B cell (primary cell): ENCODE results near the gene LIN37. TPM values are rescaled to one million over a fixed set of nuclear protein-coding genes. Genes with fewer than 3 reads are reported as not detected.

Experiments
- ATAC-seq: fragments of 200-7000 bp; cut with Tn5 transposase; one replicate; pipeline ENCODE4 v1.10.0; 2021; ENCODE audit warnings: low read depth, mild to moderate bottlenecking, moderate number of reproducible peaks, moderate library complexity
- CTCF ChIA-PET: fragments of 350-600 bp; sonication (Branson Sonifier 250); formaldehyde crosslinking; loops from one replicate; lab custom pipeline; 2021; ENCODE audit warnings: antibody characterized with exemption, inconsistent platforms; lab: Charles Lee
- POLR2A ChIA-PET: fragments of 350-600 bp; sonication (Branson Sonifier 250); formaldehyde crosslinking; loops from one replicate; lab custom pipeline; 2021; ENCODE audit warnings: antibody characterized with exemption; lab: Charles Lee
- DNase-seq: peaks from one replicate; pipeline ENCODE4 v3.0.0; 2013
- H2AFZ ChIP-seq: 2 replicates; pipeline ENCODE4 v1.6.1; 2012; ENCODE audit warnings: mild to moderate bottlenecking, low read depth, low read length; ENCODE audit not compliant: insufficient read depth, poor library complexity, severe bottlenecking
- H3K27ac ChIP-seq, 2 donors: 1 replicate in 1 of 2; 2 replicates in 1 of 2; pipeline ENCODE4 v1.5.1; 2012 to 2013; ENCODE audit warnings: low read length in 2 of 2, mild to moderate bottlenecking in 2 of 2, moderate library complexity in 1 of 2
- H3K27me3 ChIP-seq, 4 experiments: fragments of 200-600 bp in 1 of 4; sonication (generic) in 1 of 4; replicated peaks in 1 of 4; 1 replicate in 2 of 4; 2 replicates in 2 of 4; pipeline versions ENCODE4 v1.6.1 to v1.7.0; 2013 to 2016; ENCODE audit warnings: low read length in 3 of 4, mild to moderate bottlenecking in 2 of 4, mixed read lengths in 1 of 4, moderate library complexity in 1 of 4; ENCODE audit not compliant: insufficient read depth in 4 of 4, control insufficient read depth in 3 of 4; ENCODE audit errors: control extremely low read depth in 1 of 4
- H3K36me3 ChIP-seq, 2 experiments: replicated peaks in 1 of 2; 1 replicate in 1 of 2; 2 replicates in 1 of 2; pipeline versions ENCODE4 v1.6.1 to v1.7.1; 2013; ENCODE audit warnings: low read length in 1 of 2; ENCODE audit not compliant: insufficient read depth in 2 of 2, control insufficient read depth in 1 of 2; ENCODE audit errors: control extremely low read depth in 1 of 2, extremely low read depth in 1 of 2
- H3K4me1 ChIP-seq, 2 donors: fragments of 200-600 bp in 1 of 2; sonication (generic) in 1 of 2; 1 replicate in 1 of 2; 2 replicates in 1 of 2; pipeline versions ENCODE4 v1.5.1 to v1.6.1; 2013 to 2017; ENCODE audit warnings: low read length in 2 of 2; ENCODE audit not compliant: control insufficient read depth in 2 of 2, insufficient read depth in 2 of 2
- H3K4me2 ChIP-seq: replicated peaks from 2 replicates; pipeline ENCODE3; 2012; ENCODE audit warnings: mild to moderate bottlenecking, low read depth, low read length; ENCODE audit not compliant: poor library complexity, severe bottlenecking
- H3K4me3 ChIP-seq, 5 experiments: fragments of 200-600 bp in 1 of 5; sonication (generic) in 1 of 5; 1 replicate in 3 of 5; 2 replicates in 2 of 5; pipeline versions ENCODE4 v1.5.1 to v1.7.0; 2011 to 2016; ENCODE audit warnings: low read length in 4 of 5, mild to moderate bottlenecking in 4 of 5, low read depth in 2 of 5, control low read depth in 1 of 5, moderate library complexity in 1 of 5; ENCODE audit not compliant: insufficient read depth in 1 of 5; ENCODE audit errors: control extremely low read depth in 1 of 5, extremely low read depth in 1 of 5
- H3K79me2 ChIP-seq: fragments of 200-600 bp; sonication (generic); one replicate; pipeline ENCODE4 v1.6.0; 2016; ENCODE audit warnings: low read length; ENCODE audit not compliant: control insufficient read depth, insufficient read depth
- H3K9ac ChIP-seq: fragments of 200-600 bp; sonication (generic); 2 replicates; pipeline ENCODE4 v1.6.1; 2017; ENCODE audit warnings: mild to moderate bottlenecking, low read length, moderate library complexity
- H3K9me3 ChIP-seq, 3 donors: one replicate each; pipeline versions ENCODE4 v1.6.1 to v1.7.1; 2013; ENCODE audit warnings: low read length in 2 of 3; ENCODE audit not compliant: control insufficient read depth in 2 of 3, insufficient read depth in 1 of 3; ENCODE audit errors: control extremely low read depth in 1 of 3
- H4K20me1 ChIP-seq: 2 replicates; pipeline ENCODE4 v1.6.0; 2012; ENCODE audit warnings: mild to moderate bottlenecking, low read length; ENCODE audit not compliant: insufficient read depth, control insufficient read depth, poor library complexity, severe bottlenecking
- H3K27ac Mint-ChIP-seq: one replicate; pipeline ENCODE4 v1.8.0; 2021; ENCODE audit warnings: mixed read lengths
- H3K27me3 Mint-ChIP-seq: one replicate; pipeline ENCODE4 v1.8.0; 2021; ENCODE audit warnings: mixed read lengths
- H3K4me1 Mint-ChIP-seq: one replicate; pipeline ENCODE4 v1.8.0; 2021; ENCODE audit warnings: mixed read lengths
- H3K4me3 Mint-ChIP-seq: one replicate; pipeline ENCODE4 v1.8.0; 2021; ENCODE audit warnings: mixed read lengths
- H3K9me3 Mint-ChIP-seq: one replicate; pipeline ENCODE4 v1.8.0; 2022; ENCODE audit warnings: mixed read lengths; ENCODE audit not compliant: insufficient read depth
- EZH2 ChIP-seq: IDR thresholded peaks from 2 replicates; pipeline ENCODE4 v1.6.1; 2012; ENCODE audit warnings: borderline replicate concordance, low read depth, mild to moderate bottlenecking, moderate library complexity, low read length; ENCODE audit not compliant: insufficient read depth, poor library complexity, severe bottlenecking
- WGBS: methylation state at CpG from one replicate; pipeline ENCODE4 v1.1.5; 2013; ENCODE audit warnings: missing lambda C conversion rate; ENCODE audit not compliant: insufficient coverage; 5-methylcytosine and 5-hydroxymethylcytosine counted together
- intact Hi-C: fragments of 100-400 bp; cut with micrococcal nuclease; formaldehyde crosslinking; loops from one replicate; pipeline ENCODE4 v1.10.0; 2022
- polyA plus RNA-seq: library from polyadenylated mRNA; depleted of rRNA; stranded (reverse); fragments of >200 nt; gene quantifications from 2 replicates; pipeline ENCODE4 v1.2.3, GENCODE V29; 2012
- total RNA-seq, 2 donors: library from RNA; stranded (reverse); fragments of 120-200 nt in 1 of 2; gene quantifications; 1 replicate in 1 of 2; 2 replicates in 1 of 2; pipeline versions ENCODE4 v1.2.3 to v1.2.4, GENCODE V29; 2013 to 2022
- TF ChIP-seq, protein P1 (sequence below): fragments of 200-600 bp; IDR thresholded peaks from one replicate; pipeline ENCODE4 v1.8.0; 2022; ENCODE audit warnings: antibody characterized with exemption, mild to moderate bottlenecking

The LIN37 gene
- total and polyA plus RNA-seq, 2 donors (not counting 1 experiment from before 2014, with no cell fraction given), result 22.3 to 64.1 TPM

- Histone ChIP-seq H3K4me1 (peaks cover 24 to 35% of the 10 kb centered on the region in 2 donors), H3K4me2 (peak overlapping the region; percentile 98), H2AFZ (peak overlapping the region; percentile 82), H3K36me3 (peaks cover 0 to 26% of the 10 kb centered on the region in 2 experiments), H4K20me1 (peaks cover 4% of the 10 kb centered on the region), H3K4me3 (no peak overlapping the region), H3K27me3 (peaks cover 0 to 26% (median 10%) of the 10 kb centered on the region in 4 experiments), H3K9ac (no peak overlapping the region), H3K79me2 (peaks cover 23% of the 10 kb centered on the region), H3K9me3 (peaks cover 0 to 10% (median 0%) of the 10 kb centered on the region in 3 donors), H3K27ac (no peak overlapping the region)
- DNase-seq (peak; percentile 70), ATAC-seq (no peak)
- H3K4me1 Mint-ChIP-seq, result peaks cover 34% of the 10 kb centered on the region
- CTCF ChIA-PET, result interaction anchor here (1.3 kb wide), 1 partner anchor 15 kb away, joined by 3 read pairs; no protein-coding TSS in a partner anchor
- H3K27me3 Mint-ChIP-seq, result peaks cover 17% of the 10 kb centered on the region
- POLR2A ChIA-PET, result interaction anchor here (2.2 kb wide), 1 partner anchor 11 kb away, joined by 17 read pairs; the partner anchor contains the start of genes PSENEN and U2AF1L4
- WGBS, result 33% methylated on average over 74 of the region's 74 CpGs
- intact Hi-C loops, result loop anchor here (5.0 kb wide), 1 partner anchor 63 kb away; no protein-coding TSS in a partner anchor
- peak overlapping the region; percentile 74 for H3K4me3 Mint-ChIP-seq
- TF ChIP-seq, protein P1, sequence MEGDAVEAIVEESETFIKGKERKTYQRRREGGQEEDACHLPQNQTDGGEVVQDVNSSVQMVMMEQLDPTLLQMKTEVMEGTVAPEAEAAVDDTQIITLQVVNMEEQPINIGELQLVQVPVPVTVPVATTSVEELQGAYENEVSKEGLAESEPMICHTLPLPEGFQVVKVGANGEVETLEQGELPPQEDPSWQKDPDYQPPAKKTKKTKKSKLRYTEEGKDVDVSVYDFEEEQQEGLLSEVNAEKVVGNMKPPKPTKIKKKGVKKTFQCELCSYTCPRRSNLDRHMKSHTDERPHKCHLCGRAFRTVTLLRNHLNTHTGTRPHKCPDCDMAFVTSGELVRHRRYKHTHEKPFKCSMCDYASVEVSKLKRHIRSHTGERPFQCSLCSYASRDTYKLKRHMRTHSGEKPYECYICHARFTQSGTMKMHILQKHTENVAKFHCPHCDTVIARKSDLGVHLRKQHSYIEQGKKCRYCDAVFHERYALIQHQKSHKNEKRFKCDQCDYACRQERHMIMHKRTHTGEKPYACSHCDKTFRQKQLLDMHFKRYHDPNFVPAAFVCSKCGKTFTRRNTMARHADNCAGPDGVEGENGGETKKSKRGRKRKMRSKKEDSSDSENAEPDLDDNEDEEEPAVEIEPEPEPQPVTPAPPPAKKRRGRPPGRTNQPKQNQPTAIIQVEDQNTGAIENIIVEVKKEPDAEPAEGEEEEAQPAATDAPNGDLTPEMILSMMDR, result no peak
- TF ChIP-seq EZH2, result no peak
- no peaks in the 10 kb centered on the region for H3K9me3 Mint-ChIP-seq
- H3K27ac Mint-ChIP-seq, result peak overlapping the region; percentile 63
These were observed 7.4 kb downstream of the LIN37 start for GRCh38 chr19:35755550-35756376.
